GM12892 (cell line): ENCODE data around the gene RTL1.

Experiments used
- POLR2A ChIP-seq: IDR thresholded peaks from 2 replicates; pipeline ENCODE4 v1.6.1; 2011; ENCODE audit warnings: low read depth, low read length, control low read depth
- POLR2AphosphoS5 ChIP-seq: IDR thresholded peaks from 2 replicates; pipeline ENCODE4 v1.6.1; 2011; ENCODE audit warnings: low read depth, low read length, control low read depth

GRCh38 chr14:100910888-100911664, 7.6 kb upstream of the RTL1 start:
- TF ChIP-seq POLR2A (no peak), POLR2AphosphoS5 (no peak)
